ENCODE results near the gene RNF220. TPM values are rescaled to one million over a fixed set of nuclear protein-coding genes. Genes with fewer than 3 reads are reported as not detected.

RNF220 gene
- total and polyA plus RNA-seq, 9 donors = 58.0 to 101 (median 64.7) TPM

DNA sequence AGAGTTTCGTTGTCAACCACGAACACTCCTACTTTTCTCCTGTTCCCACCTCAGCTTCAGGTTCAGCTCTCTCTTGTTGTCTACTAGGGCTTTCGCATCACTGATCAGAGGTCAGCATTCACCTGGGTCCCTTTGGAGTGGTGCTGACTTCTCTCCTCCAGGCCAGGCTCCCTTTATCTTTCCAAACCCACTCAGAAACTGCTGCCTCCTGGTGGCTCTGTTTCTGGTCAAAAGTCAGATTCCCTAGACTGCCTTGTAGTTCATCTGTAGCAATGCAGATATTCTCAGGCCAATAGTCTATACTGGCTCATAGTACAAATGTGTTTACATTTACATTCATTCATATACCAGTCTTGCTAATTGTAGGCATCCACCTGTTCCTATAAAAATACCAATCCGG lies 43.6 kb upstream of the RNF220 start:
- intact Hi-C loops (cut with DNase I) = no loop called here
- DNase-seq = no peak
- Histone ChIP-seq H3K27ac (no peak overlapping the region), H3K4me1 (ENCODE audit: insufficient read depth) (no peaks in the 10 kb centered on the region), H3K4me3 (no peak overlapping the region), H3K36me3 (no peaks in the 10 kb centered on the region), H3K27me3 (no peaks in the 10 kb centered on the region), H3K9me3 (no peaks in the 10 kb centered on the region)
- TF ChIP-seq POLR2A (IDR thresholded peaks at IDR 0.05) (no peak), EP300 (IDR thresholded peaks at IDR 0.05) (no peak)
- TF ChIP-seq, protein P1, sequence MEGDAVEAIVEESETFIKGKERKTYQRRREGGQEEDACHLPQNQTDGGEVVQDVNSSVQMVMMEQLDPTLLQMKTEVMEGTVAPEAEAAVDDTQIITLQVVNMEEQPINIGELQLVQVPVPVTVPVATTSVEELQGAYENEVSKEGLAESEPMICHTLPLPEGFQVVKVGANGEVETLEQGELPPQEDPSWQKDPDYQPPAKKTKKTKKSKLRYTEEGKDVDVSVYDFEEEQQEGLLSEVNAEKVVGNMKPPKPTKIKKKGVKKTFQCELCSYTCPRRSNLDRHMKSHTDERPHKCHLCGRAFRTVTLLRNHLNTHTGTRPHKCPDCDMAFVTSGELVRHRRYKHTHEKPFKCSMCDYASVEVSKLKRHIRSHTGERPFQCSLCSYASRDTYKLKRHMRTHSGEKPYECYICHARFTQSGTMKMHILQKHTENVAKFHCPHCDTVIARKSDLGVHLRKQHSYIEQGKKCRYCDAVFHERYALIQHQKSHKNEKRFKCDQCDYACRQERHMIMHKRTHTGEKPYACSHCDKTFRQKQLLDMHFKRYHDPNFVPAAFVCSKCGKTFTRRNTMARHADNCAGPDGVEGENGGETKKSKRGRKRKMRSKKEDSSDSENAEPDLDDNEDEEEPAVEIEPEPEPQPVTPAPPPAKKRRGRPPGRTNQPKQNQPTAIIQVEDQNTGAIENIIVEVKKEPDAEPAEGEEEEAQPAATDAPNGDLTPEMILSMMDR (IDR thresholded peaks at IDR 0.05) = no peak
- WGBS, 3 donors = 68 to 79% (median 70%) methylated on average over 4 of the region's 4 CpGs

DNA sequence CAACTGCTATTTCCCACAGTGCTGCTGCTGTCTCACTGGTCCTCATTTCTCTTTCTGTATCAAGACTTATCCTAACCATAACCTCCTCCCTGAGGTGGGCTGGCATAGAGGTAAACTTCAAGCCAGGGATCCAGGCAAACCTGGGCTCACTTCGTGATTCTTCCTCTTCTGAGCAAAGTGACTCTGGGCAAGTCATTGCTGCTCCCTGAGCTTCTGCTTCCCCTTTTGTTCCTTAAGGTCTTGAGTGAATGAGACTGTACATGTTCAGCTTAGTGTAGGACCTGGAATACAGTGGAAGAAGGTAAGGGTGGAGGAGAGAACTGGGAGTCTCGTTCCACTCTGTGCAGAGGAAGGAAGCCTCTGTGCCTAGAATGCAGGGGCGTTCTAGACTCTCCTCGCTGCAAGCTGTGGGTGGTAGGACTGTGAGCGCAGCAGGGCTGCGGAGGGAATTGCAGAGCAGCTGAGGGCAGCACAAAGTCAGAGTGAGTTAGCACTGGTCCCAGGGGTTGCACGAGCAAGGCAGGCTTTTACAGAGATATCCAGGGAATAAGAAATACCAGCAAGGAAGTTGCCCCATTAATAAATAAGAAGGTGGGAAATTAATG lies 38.6 kb upstream of the RNF220 start:
- Histone ChIP-seq H3K9me3 (no peaks in the 10 kb centered on the region), H3K4me1 (ENCODE audit: insufficient read depth) (no peaks in the 10 kb centered on the region), H3K27me3 (no peaks in the 10 kb centered on the region), H3K27ac (no peak overlapping the region), H3K36me3 (no peaks in the 10 kb centered on the region), H3K4me3 (no peak overlapping the region)
- 84 to 86% (median 85%) methylated on average over 7 of the region's 7 CpGs for WGBS, 3 donors
- intact Hi-C loops (cut with DNase I) = no loop called here
- TF ChIP-seq, protein P1 (IDR thresholded peaks at IDR 0.05) = no peak
- no peak for TF ChIP-seq POLR2A (IDR thresholded peaks at IDR 0.05)
- TF ChIP-seq EP300 (IDR thresholded peaks at IDR 0.05) = no peak
- DNase-seq = no peak

DNA sequence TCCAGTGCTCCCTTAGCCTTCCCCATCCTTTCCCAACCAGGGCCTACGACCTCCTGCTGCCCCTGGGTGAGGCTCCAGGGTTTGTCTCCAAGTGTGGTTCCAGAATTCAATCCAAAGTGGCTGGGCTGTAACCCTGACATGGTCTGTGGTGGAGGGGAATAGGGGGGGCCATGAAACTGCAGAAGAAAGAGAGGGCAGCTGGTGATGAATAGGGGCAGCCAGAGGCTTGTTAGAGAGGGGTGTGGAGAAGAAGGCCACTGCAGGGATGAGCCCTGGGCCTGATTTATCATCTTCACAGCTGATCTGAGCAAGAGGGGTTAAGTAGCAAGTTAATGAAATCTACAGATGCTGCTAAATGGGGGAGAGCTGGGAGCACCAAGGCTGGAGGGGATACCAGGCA lies 37.1 kb upstream of the RNF220 start:
- DNase-seq = no peak
- no peak overlapping the region for H3K27ac ChIP-seq
- intact Hi-C loops (cut with DNase I) = no loop called here
- 80 to 91% (median 82%) methylated on average over 1 of the region's 1 CpG for WGBS, 3 donors
- no peaks in the 10 kb centered on the region for H3K27me3 ChIP-seq
- TF ChIP-seq, protein P1 (IDR thresholded peaks at IDR 0.05) = no peak
- no peaks in the 10 kb centered on the region for H3K36me3 ChIP-seq
- no peaks in the 10 kb centered on the region for H3K4me1 ChIP-seq (ENCODE audit: insufficient read depth)
- H3K4me3 ChIP-seq = no peak overlapping the region
- no peaks in the 10 kb centered on the region for H3K9me3 ChIP-seq

DNA sequence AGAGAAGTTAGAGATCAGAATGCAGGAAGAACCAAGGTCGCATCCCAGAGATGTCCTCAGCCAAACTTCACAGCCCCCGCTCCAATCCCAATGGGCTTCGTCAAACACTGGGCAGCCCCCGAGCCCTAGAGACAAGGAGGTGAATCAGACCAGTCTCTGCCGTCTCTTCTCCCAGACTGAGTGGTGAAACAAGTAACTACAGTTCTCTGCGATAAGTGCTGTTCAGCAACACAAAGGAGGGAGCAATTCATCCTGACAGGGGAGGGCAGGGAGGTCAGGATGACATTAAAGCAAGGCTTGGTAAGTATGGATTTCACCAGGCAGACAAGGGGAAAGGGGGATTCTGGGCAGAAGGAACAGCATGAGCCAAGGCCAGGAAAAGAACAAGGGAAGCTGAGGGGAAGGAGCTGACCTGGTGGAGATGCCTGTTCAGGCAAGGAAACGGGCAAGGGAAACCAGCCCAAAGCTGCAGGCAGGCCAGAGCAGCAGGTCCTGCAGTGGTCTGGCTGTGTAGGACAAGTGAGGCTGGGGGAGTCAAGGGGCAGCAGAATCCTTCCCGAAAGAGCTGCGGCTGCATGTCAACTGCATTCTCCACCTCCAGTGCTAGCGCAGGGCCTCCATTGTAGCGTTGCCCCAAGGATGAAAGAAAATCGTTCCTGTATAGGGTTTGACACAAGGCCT lies 36.4 kb upstream of the RNF220 start:
- no peaks in the 10 kb centered on the region for H3K9me3 ChIP-seq
- H3K36me3 ChIP-seq = no peaks in the 10 kb centered on the region
- H3K27ac ChIP-seq = no peak overlapping the region
- intact Hi-C loops (cut with DNase I) = no loop called here
- no peak for TF ChIP-seq EP300 (IDR thresholded peaks at IDR 0.05)
- TF ChIP-seq, protein P1 (IDR thresholded peaks at IDR 0.05) = no peak
- TF ChIP-seq POLR2A (IDR thresholded peaks at IDR 0.05) = no peak
- no peak overlapping the region for H3K4me3 ChIP-seq
- H3K27me3 ChIP-seq = no peaks in the 10 kb centered on the region
- H3K4me1 ChIP-seq (ENCODE audit: insufficient read depth) = no peaks in the 10 kb centered on the region
- 65 to 75% (median 71%) methylated on average over 12 of the region's 12 CpGs for WGBS, 3 donors
- no peak for DNase-seq
